Osteoblast (primary cell): ENCODE data around the gene S100A10. TPM values are rescaled to one million over a fixed set of nuclear protein-coding genes. Genes with fewer than 3 reads are reported as not detected.

Source experiments
- DNase-seq: peaks from one replicate; pipeline ENCODE4 v3.0.0; 2011; ENCODE audit warnings: low spot score, mixed read lengths; ENCODE audit not compliant: insufficient read length; ENCODE audit errors: missing footprints
- H2AFZ ChIP-seq: 2 replicates; pipeline ENCODE4 v1.6.0; 2011; ENCODE audit warnings: mild to moderate bottlenecking, low read length
- H3K27ac ChIP-seq: 2 replicates; pipeline ENCODE4 v1.5.1; 2011; ENCODE audit warnings: mild to moderate bottlenecking, low read depth, low read length, moderate library complexity
- H3K27me3 ChIP-seq: 2 replicates; pipeline ENCODE4 v1.6.0; 2012; ENCODE audit warnings: mild to moderate bottlenecking, control low read depth, inconsistent platforms, low read length, moderate library complexity; ENCODE audit not compliant: insufficient read depth
- H3K36me3 ChIP-seq: 2 replicates; pipeline ENCODE4 v1.5.1; 2011; ENCODE audit warnings: mild to moderate bottlenecking, low read length, control low read depth, moderate library complexity; ENCODE audit not compliant: insufficient read depth
- H3K4me1 ChIP-seq: 2 replicates; pipeline ENCODE4 v1.5.1; 2011; ENCODE audit warnings: mild to moderate bottlenecking, low read length, control low read depth, moderate library complexity; ENCODE audit not compliant: insufficient read depth
- H3K4me2 ChIP-seq: 2 replicates; pipeline ENCODE4 v1.6.0; 2011; ENCODE audit warnings: mild to moderate bottlenecking, low read length; ENCODE audit not compliant: insufficient read depth
- H3K4me3 ChIP-seq: fragments of 200-600 bp; sonication (generic); 3 replicates; pipeline ENCODE4 v1.5.1; 2012; ENCODE audit warnings: mild to moderate bottlenecking, low read length, inconsistent platforms; ENCODE audit not compliant: insufficient read depth
- H3K79me2 ChIP-seq: 2 replicates; pipeline ENCODE4 v1.6.0; 2012; ENCODE audit warnings: mild to moderate bottlenecking, low read length, control low read depth, inconsistent platforms; ENCODE audit not compliant: insufficient read depth
- H3K9me3 ChIP-seq: 2 replicates; pipeline ENCODE4 v1.5.1; 2011; ENCODE audit warnings: low read depth, low read length, control low read depth
- H4K20me1 ChIP-seq: 2 replicates; pipeline ENCODE4 v1.6.0; 2012; ENCODE audit warnings: mild to moderate bottlenecking, low read length, control low read depth; ENCODE audit not compliant: insufficient read depth
- CTCF ChIP-seq: IDR thresholded peaks from 2 replicates; pipeline ENCODE4 v1.5.1; 2011; ENCODE audit warnings: mild to moderate bottlenecking, low read depth, low read length, moderate library complexity; ENCODE audit errors: extremely low read depth
- total RNA-seq: library from RNA; depleted of rRNA; stranded (reverse); fragments of >200 nt; gene quantifications from 2 replicates; pipeline ENCODE4 v1.2.3, GENCODE V29; 2012

S100A10 gene
- total RNA-seq, 1 donor = 116 TPM

GRCh38 chr1:151980287-151981177 lies 13.1 kb downstream of the S100A10 start:
- peaks cover 24% of the 10 kb centered on the region for H3K36me3 ChIP-seq

GRCh38 chr1:151978922-151979321 lies 14.7 kb downstream of the S100A10 start:
- Histone ChIP-seq H3K27me3 (no peaks in the 10 kb centered on the region), H3K4me3 (no peak overlapping the region), H4K20me1 (no peaks in the 10 kb centered on the region), H3K4me2 (no peak overlapping the region), H3K9me3 (no peaks in the 10 kb centered on the region), H2AFZ (no peak overlapping the region), H3K27ac (no peak overlapping the region), H3K36me3 (peaks cover 10% of the 10 kb centered on the region), H3K4me1 (peaks cover 26% of the 10 kb centered on the region), H3K79me2 (peaks cover 3% of the 10 kb centered on the region)
- no peak for TF ChIP-seq CTCF
- DNase-seq = no peak

More at GRCh38 chr1:151980287-151981177, 13.1 kb downstream of the S100A10 start:
- H3K9me3 ChIP-seq = no peaks in the 10 kb centered on the region
- H3K27me3 ChIP-seq = no peaks in the 10 kb centered on the region
- H2AFZ ChIP-seq = no peak overlapping the region
- H3K27ac ChIP-seq = peak overlapping the region; percentile 81
- TF ChIP-seq CTCF = no peak
- no peaks in the 10 kb centered on the region for H4K20me1 ChIP-seq
- peak overlapping the region; percentile 66 for H3K4me2 ChIP-seq
- peaks cover 26% of the 10 kb centered on the region for H3K4me1 ChIP-seq
- peak overlapping the region; percentile 29 for H3K4me3 ChIP-seq
- H3K79me2 ChIP-seq = peaks cover 12% of the 10 kb centered on the region
- peak; percentile 97 for DNase-seq

- no peaks in the 10 kb centered on the region for H4K20me1 ChIP-seq
- no peaks in the 10 kb centered on the region for H3K27me3 ChIP-seq
- H3K79me2 ChIP-seq = no peaks in the 10 kb centered on the region
- H3K4me3 ChIP-seq = no peak overlapping the region
- peaks cover 33% of the 10 kb centered on the region for H3K4me1 ChIP-seq
- no peak overlapping the region for H3K27ac ChIP-seq
- no peak overlapping the region for H3K4me2 ChIP-seq
- TF ChIP-seq CTCF = no peak
- H2AFZ ChIP-seq = no peak overlapping the region
- no peaks in the 10 kb centered on the region for H3K9me3 ChIP-seq
- no peak for DNase-seq
- peaks cover 3% of the 10 kb centered on the region for H3K36me3 ChIP-seq
These were observed 15.9 kb downstream of the S100A10 start for GRCh38 chr1:151977662-151978230.

DNA sequence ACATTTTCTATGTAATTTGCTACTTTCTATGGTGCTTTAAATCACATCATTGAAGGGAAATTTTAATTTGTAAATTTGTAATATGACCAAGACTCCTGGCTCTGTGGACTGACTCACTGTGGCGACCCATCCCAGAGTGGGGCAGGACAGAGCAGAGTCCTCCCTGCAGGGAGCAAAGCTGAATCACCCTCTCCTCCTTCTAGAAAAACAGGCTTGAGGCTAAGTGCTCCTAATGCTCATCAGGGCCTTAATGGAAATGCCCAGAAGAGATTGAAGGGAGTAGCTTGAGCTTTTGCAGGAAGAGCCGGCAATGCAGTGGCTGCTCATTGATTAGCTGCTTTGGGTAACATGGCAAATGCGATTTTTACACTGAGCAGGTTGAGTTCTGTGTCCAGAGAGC lies 16.8 kb downstream of the S100A10 start:
- no peak overlapping the region for H3K4me2 ChIP-seq
- no peak overlapping the region for H3K27ac ChIP-seq
- H2AFZ ChIP-seq = no peak overlapping the region
- H3K79me2 ChIP-seq = no peaks in the 10 kb centered on the region
- H3K27me3 ChIP-seq = no peaks in the 10 kb centered on the region
- no peak overlapping the region for H3K4me3 ChIP-seq
- H4K20me1 ChIP-seq = no peaks in the 10 kb centered on the region
- TF ChIP-seq CTCF = no peak
- DNase-seq = peak; percentile 66
- H3K4me1 ChIP-seq = peaks cover 41% of the 10 kb centered on the region
- no peaks in the 10 kb centered on the region for H3K36me3 ChIP-seq
- H3K9me3 ChIP-seq = no peaks in the 10 kb centered on the region
